Stomach (tissue), 9 donors: Measurements from ENCODE around the gene FERMT1. TPM values are rescaled to one million over a fixed set of nuclear protein-coding genes. Genes with fewer than 3 reads are reported as not detected.

Experiments
- DNase-seq, 2 donors: peaks; one replicate each; pipeline versions ENCODE4 v3.0.0 to v3.0.0-alpha.2; 2013 to 2019
- H3K27ac ChIP-seq, 5 donors: fragments of 200-600 bp in 4 of 5; sonication (generic) in 4 of 5; one replicate each; pipeline ENCODE4 v1.5.1; 2013 to 2019; ENCODE audit warnings: mild to moderate bottlenecking in 1 of 5, moderate library complexity in 1 of 5
- H3K27me3 ChIP-seq, 3 donors: fragments of 200-600 bp; sonication (generic); one replicate each; pipeline ENCODE4 v1.5.1; 2017 to 2019; ENCODE audit warnings: mixed run types in 1 of 3
- H3K36me3 ChIP-seq, 4 donors: fragments of 200-600 bp; sonication (generic); 1 replicate in 3 of 4; 2 replicates in 1 of 4; pipeline ENCODE4 v1.5.1; 2016 to 2019
- H3K4me1 ChIP-seq, 4 donors: fragments of 200-600 bp; sonication (generic); one replicate each; pipeline ENCODE4 v1.5.1; 2016 to 2019
- H3K4me3 ChIP-seq, 4 donors: fragments of 200-600 bp; sonication (generic) in 3 of 4; one replicate each; pipeline ENCODE4 v1.5.1; 2016 to 2019; ENCODE audit warnings: mild to moderate bottlenecking in 1 of 4
- H3K9me3 ChIP-seq, 4 donors: fragments of 200-600 bp; sonication (generic); one replicate each; pipeline ENCODE4 v1.5.1; 2016 to 2019
- EP300 ChIP-seq: sonication (generic); formaldehyde crosslinking; IDR thresholded peaks from one replicate; pipeline ENCODE4 v1.6.1; 2017; ENCODE audit warnings: antibody characterized with exemption
- POLR2A ChIP-seq, 4 donors: fragments of 450-650 bp; IDR thresholded peaks; one replicate each; pipeline ENCODE4 v1.6.1; 2016; ENCODE audit warnings: antibody characterized with exemption in 4 of 4, control low read depth in 2 of 4, mild to moderate bottlenecking in 1 of 4, moderate library complexity in 1 of 4
- POLR2AphosphoS5 ChIP-seq, 3 donors: sonication (generic); formaldehyde crosslinking; IDR thresholded peaks; one replicate each; pipeline ENCODE4 v1.6.1; 2016; ENCODE audit warnings: antibody characterized with exemption in 3 of 3
- WGBS, 5 donors: extraction: QIAGEN DNeasy Blood & Tissue Kit in 3 of 5; methylation state at CpG; one replicate each; pipeline versions ENCODE4 v1.1.5 to v1.1.7; 2013 to 2018; 5-methylcytosine and 5-hydroxymethylcytosine counted together
- intact Hi-C: fragments of 100-400 bp; cut with DNase I; formaldehyde crosslinking; loops from one replicate; pipeline ENCODE4 v1.15.1; 2023; ENCODE audit warnings: low total_unique reads
- polyA plus RNA-seq, 3 donors: library from polyadenylated mRNA; stranded (reverse); fragments of 200-250 nt; gene quantifications; one replicate each; pipeline ENCODE4 v1.2.3, GENCODE V29; 2013
- total RNA-seq, 5 donors: library from RNA; depleted of rRNA; stranded (reverse); fragments of >200 nt; gene quantifications; one replicate each; pipeline versions ENCODE4 v1.1.0 to v1.2.3, GENCODE V29; 2014 to 2016
- TF ChIP-seq, protein P1 (sequence below), 7 experiments: fragments of 450-650 bp in 4 of 7; fragments of 200-600 bp in 3 of 7; sonication (generic) in 3 of 7; IDR thresholded peaks; one replicate each; pipeline ENCODE4 v1.5.1; 2016 to 2019; ENCODE audit warnings: antibody characterized with exemption in 7 of 7, control low read depth in 2 of 7, mild to moderate bottlenecking in 1 of 7
- donor health status: healthy with polysubstance abuse.
- donor health status: Bipolar disorder and iron deficiency.
- donor health status: healthy.

The FERMT1 gene
- total and polyA plus RNA-seq, 8 donors, result 0.45 to 14.5 (median 7.9) TPM

DNA sequence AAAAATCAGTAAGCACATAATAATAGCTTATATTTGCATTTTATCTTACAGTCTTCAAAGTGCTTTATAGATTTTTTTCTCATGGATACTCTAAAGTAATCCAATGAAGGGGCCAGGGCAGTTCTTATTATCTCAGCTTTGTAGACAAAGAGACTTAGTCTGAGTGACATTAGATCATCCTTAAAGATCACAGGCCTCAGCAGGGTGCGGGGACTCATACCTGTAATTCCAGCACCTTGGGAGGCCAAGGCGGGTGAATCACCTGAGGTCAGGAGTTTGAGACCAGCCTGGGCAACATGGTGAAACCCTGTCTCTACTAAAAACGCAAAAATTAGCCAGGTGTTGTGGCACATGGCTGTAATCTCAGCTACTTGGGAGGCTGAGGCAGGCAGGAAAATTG, 14.5 kb downstream of the FERMT1 start:
- TF ChIP-seq POLR2A (IDR thresholded peaks at IDR 0.05), result no peak
- TF ChIP-seq POLR2AphosphoS5 (IDR thresholded peaks at IDR 0.05), result no peak
- TF ChIP-seq, protein P1, sequence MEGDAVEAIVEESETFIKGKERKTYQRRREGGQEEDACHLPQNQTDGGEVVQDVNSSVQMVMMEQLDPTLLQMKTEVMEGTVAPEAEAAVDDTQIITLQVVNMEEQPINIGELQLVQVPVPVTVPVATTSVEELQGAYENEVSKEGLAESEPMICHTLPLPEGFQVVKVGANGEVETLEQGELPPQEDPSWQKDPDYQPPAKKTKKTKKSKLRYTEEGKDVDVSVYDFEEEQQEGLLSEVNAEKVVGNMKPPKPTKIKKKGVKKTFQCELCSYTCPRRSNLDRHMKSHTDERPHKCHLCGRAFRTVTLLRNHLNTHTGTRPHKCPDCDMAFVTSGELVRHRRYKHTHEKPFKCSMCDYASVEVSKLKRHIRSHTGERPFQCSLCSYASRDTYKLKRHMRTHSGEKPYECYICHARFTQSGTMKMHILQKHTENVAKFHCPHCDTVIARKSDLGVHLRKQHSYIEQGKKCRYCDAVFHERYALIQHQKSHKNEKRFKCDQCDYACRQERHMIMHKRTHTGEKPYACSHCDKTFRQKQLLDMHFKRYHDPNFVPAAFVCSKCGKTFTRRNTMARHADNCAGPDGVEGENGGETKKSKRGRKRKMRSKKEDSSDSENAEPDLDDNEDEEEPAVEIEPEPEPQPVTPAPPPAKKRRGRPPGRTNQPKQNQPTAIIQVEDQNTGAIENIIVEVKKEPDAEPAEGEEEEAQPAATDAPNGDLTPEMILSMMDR (IDR thresholded peaks at IDR 0.05), result no peak
- no peak for TF ChIP-seq EP300
- H3K27ac ChIP-seq, result no peak overlapping the region
- intact Hi-C loops, result no loop called here
- no peaks in the 10 kb centered on the region for H3K4me1 ChIP-seq
- H3K9me3 ChIP-seq, result peaks cover 0 to 5% (median 0%) of the 10 kb centered on the region in 4 donors
- no peak overlapping the region for H3K4me3 ChIP-seq
- no peak for DNase-seq
- 77 to 92% (median 88%) methylated on average over 3 of the region's 3 CpGs for WGBS, 5 donors
- H3K36me3 ChIP-seq, result peaks cover 0 to 74% (median 71%) of the 10 kb centered on the region in 4 donors
- no peaks in the 10 kb centered on the region for H3K27me3 ChIP-seq

GRCh38 chr20:6104493-6105188, 18.2 kb downstream of the FERMT1 start:
- Histone ChIP-seq H3K9me3 (no peaks in the 10 kb centered on the region), H3K27ac (no peak overlapping the region), H3K36me3 (peaks cover 0 to 41% (median 37%) of the 10 kb centered on the region in 4 donors), H3K27me3 (no peaks in the 10 kb centered on the region), H3K4me1 (no peaks in the 10 kb centered on the region), H3K4me3 (no peak overlapping the region)
- TF ChIP-seq, protein P1 (IDR thresholded peaks at IDR 0.05), result no peak
- TF ChIP-seq POLR2AphosphoS5 (IDR thresholded peaks at IDR 0.05), result no peak
- TF ChIP-seq POLR2A (IDR thresholded peaks at IDR 0.05), result no peak
- TF ChIP-seq EP300, result no peak
- WGBS, 5 donors, result 79 to 88% (median 82%) methylated on average over 7 of the region's 7 CpGs
- intact Hi-C loops, result no loop called here
- no peak for DNase-seq

- peaks cover 0 to 32% (median 29%) of the 10 kb centered on the region in 4 donors for H3K36me3 ChIP-seq
- TF ChIP-seq POLR2A (IDR thresholded peaks at IDR 0.05) (no peak), POLR2AphosphoS5 (IDR thresholded peaks at IDR 0.05) (no peak), EP300 (no peak)
- TF ChIP-seq, protein P1 (IDR thresholded peaks at IDR 0.05), result no peak
- 67 to 92% (median 89%) methylated on average over 1 of the region's 1 CpG for WGBS, 5 donors
- H3K9me3 ChIP-seq, result no peaks in the 10 kb centered on the region
- intact Hi-C loops, result no loop called here
- no peak overlapping the region for H3K27ac ChIP-seq
- no peak overlapping the region for H3K4me3 ChIP-seq
- H3K4me1 ChIP-seq, result no peaks in the 10 kb centered on the region
- H3K27me3 ChIP-seq, result no peaks in the 10 kb centered on the region
- no peak for DNase-seq
These were observed 19.5 kb downstream of the FERMT1 start for GRCh38 chr20:6103301-6103700.

- Histone ChIP-seq H3K27ac (no peak overlapping the region), H3K27me3 (no peaks in the 10 kb centered on the region), H3K4me3 (no peak overlapping the region), H3K4me1 (no peaks in the 10 kb centered on the region), H3K36me3 (peaks cover 0 to 17% (median 15%) of the 10 kb centered on the region in 4 donors), H3K9me3 (no peaks in the 10 kb centered on the region)
- no peak for TF ChIP-seq POLR2A (IDR thresholded peaks at IDR 0.05)
- TF ChIP-seq, protein P1 (IDR thresholded peaks at IDR 0.05), result no peak
- TF ChIP-seq EP300, result no peak
- no peak for TF ChIP-seq POLR2AphosphoS5 (IDR thresholded peaks at IDR 0.05)
- intact Hi-C loops, result no loop called here
- DNase-seq, result no peak
- 91 to 100% (median 93%) methylated on average over 2 of the region's 2 CpGs for WGBS, 5 donors
These were observed 21.5 kb downstream of the FERMT1 start for GRCh38 chr20:6101346-6101745.
